OCI-LY7 (cell line): ENCODE results near the gene ZC3H12D. TPM values are rescaled to one million over a fixed set of nuclear protein-coding genes. Genes with fewer than 3 reads are reported as not detected.

ENCODE experiments used
- BruUV-seq: library from RNA; stranded (reverse); fragments of 400-500 nt; replicated peaks from 2 replicates; lab custom pipeline; 2021; lab: Mats Ljungman, UMichigan
- CTCF ChIA-PET: fragments of 300-600 bp; sonication (Branson Sonifier 250); formaldehyde crosslinking; loops from one replicate; lab custom pipeline; 2022; ENCODE audit warnings: antibody characterized with exemption; ENCODE audit not compliant: unreplicated experiment; lab: Charles Lee
- POLR2A ChIA-PET: fragments of 300-600 bp; sonication (Branson Sonifier 250); formaldehyde crosslinking; loops from one replicate; lab custom pipeline; 2022; ENCODE audit warnings: antibody characterized with exemption; lab: Charles Lee
- DNase-seq: peaks from one replicate; pipeline ENCODE4 v3.0.0-alpha.2; 2015; ENCODE audit warnings: low spot score
- H2AFZ ChIP-seq: fragments of 200-600 bp; sonication (generic), shearing (Covaris generic); 2 replicates; pipeline ENCODE4 v1.6.1; 2014; ENCODE audit warnings: mild to moderate bottlenecking, antibody characterized with exemption, low read length, moderate library complexity
- H3K27ac ChIP-seq: fragments of 200-600 bp; sonication (generic); 2 replicates; pipeline ENCODE4 v1.5.1; 2014; ENCODE audit warnings: mixed run types, low read depth, mild to moderate bottlenecking, moderate library complexity, low read length, inconsistent platforms; ENCODE audit not compliant: poor library complexity, severe bottlenecking
- H3K36me3 ChIP-seq: fragments of 200-600 bp; sonication (generic); 2 replicates; pipeline ENCODE4 v1.6.1; 2014; ENCODE audit warnings: mild to moderate bottlenecking, antibody characterized with exemption, low read length, moderate library complexity, mixed read lengths; ENCODE audit not compliant: insufficient read depth
- H3K4me1 ChIP-seq: fragments of 200-600 bp; sonication (generic); 2 replicates; pipeline ENCODE4 v1.5.1; 2014; ENCODE audit warnings: mild to moderate bottlenecking, low read length; ENCODE audit not compliant: insufficient read depth, poor library complexity, severe bottlenecking
- H3K4me2 ChIP-seq: fragments of 200-600 bp; sonication (generic); 2 replicates; pipeline ENCODE4 v1.6.1; 2014; ENCODE audit warnings: mild to moderate bottlenecking, low read length
- H3K4me3 ChIP-seq: fragments of 200-600 bp; sonication (generic); 2 replicates; pipeline ENCODE4 v1.5.1; 2014; ENCODE audit warnings: mild to moderate bottlenecking, low read depth, low read length; ENCODE audit not compliant: poor library complexity, severe bottlenecking
- H3K79me2 ChIP-seq: fragments of 200-600 bp; sonication (generic); 2 replicates; pipeline ENCODE4 v1.6.1; 2016; ENCODE audit warnings: low read depth, mild to moderate bottlenecking, low read length, moderate library complexity, mixed read lengths; ENCODE audit not compliant: insufficient read depth
- H3K9me2 ChIP-seq: fragments of 200-600 bp; sonication (generic); 2 replicates; pipeline ENCODE4 v1.6.1; 2016; ENCODE audit warnings: mild to moderate bottlenecking, low read length, mixed read lengths; ENCODE audit not compliant: insufficient read depth
- H3K9me3 ChIP-seq: fragments of 200-600 bp; sonication (generic); 2 replicates; pipeline ENCODE4 v1.6.1; 2014; ENCODE audit warnings: mild to moderate bottlenecking, mixed run types, low read length, mixed read lengths
- H4K20me1 ChIP-seq: fragments of 200-600 bp; sonication (generic); 2 replicates; pipeline ENCODE4 v1.6.1; 2014; ENCODE audit warnings: mild to moderate bottlenecking, antibody characterized with exemption, low read length, moderate library complexity, mixed read lengths; ENCODE audit not compliant: insufficient read depth
- EZH2phosphoT487 ChIP-seq: fragments of 200-600 bp; sonication (generic); IDR thresholded peaks from 2 replicates; pipeline ENCODE4 v1.6.1; 2018; ENCODE audit warnings: low read depth, borderline replicate concordance, mild to moderate bottlenecking, mixed run types, antibody characterized with exemption, low read length, moderate library complexity, mixed read lengths
- intact Hi-C: fragments of 100-400 bp; cut with micrococcal nuclease; formaldehyde crosslinking; loops from one replicate; pipeline ENCODE4 v1.10.0; 2022; ENCODE audit not compliant: unreplicated experiment
- total RNA-seq, 2 experiments: library from RNA; depleted of rRNA in 1 of 2; stranded (reverse); fragments of >200 nt in 1 of 2; shearing (Covaris generic) in 1 of 2; gene quantifications; 2 replicates each; pipeline ENCODE4 v1.2.3, GENCODE V29; 2014 to 2022
- TF ChIP-seq, protein P1 (sequence below): fragments of 200-600 bp; sonication (generic); conservative IDR thresholded peaks from 2 replicates; pipeline ENCODE4 v1.5.1; 2014; ENCODE audit warnings: mild to moderate bottlenecking, antibody characterized with exemption, low read length, moderate library complexity, mixed read lengths

ZC3H12D gene
- total RNA-seq, 2 experiments from 2014 or later, result 12.8 to 22.6 TPM

- Histone ChIP-seq H2AFZ (no peak overlapping the region), H3K79me2 (no peaks in the 10 kb centered on the region), H3K9me2 (no peaks in the 10 kb centered on the region), H3K4me2 (no peak overlapping the region), H3K36me3 (peaks cover 87% of the 10 kb centered on the region), H3K4me3 (no peak overlapping the region), H3K27ac (no peak overlapping the region), H4K20me1 (no peaks in the 10 kb centered on the region), H3K9me3 (no peaks in the 10 kb centered on the region), H3K4me1 (peaks cover 5% of the 10 kb centered on the region)
- CTCF ChIA-PET, result interaction anchor here (1.6 kb wide), 1 partner anchor 14 kb away, joined by 3 read pairs; no protein-coding TSS in a partner anchor
- no peak for TF ChIP-seq EZH2phosphoT487
- no peak for DNase-seq
- intact Hi-C loops, result no loop called here
- no TSS peak for BruUV-seq
- POLR2A ChIA-PET, result interaction anchor here (1.3 kb wide), 1 partner anchor 24 kb away, joined by 5 read pairs; no protein-coding TSS in a partner anchor
Observed at GRCh38 chr6:149459761-149460160, 25.1 kb downstream of the ZC3H12D start.

DNA sequence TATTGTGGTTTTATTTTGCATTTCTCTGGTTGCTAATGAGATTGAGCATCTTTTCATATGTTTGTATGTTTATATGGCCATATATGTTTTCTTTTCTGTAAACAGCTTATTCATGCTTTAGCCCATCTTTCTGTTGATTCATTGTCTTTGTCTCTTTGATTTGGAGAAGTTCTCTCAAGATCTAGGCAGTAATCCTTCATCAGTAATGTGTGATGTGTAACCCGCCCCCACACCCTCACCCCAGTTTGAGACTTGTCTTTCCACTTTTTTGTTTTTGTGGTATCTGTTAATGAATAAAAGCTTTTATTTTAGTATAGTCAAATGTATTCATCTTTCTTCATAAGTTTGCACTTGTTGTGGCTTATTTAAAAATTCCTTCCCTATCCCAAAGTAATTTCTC is 26.0 kb downstream of the ZC3H12D start:
- Histone ChIP-seq H3K27ac (no peak overlapping the region), H4K20me1 (no peaks in the 10 kb centered on the region), H2AFZ (no peak overlapping the region), H3K36me3 (peaks cover 81% of the 10 kb centered on the region), H3K4me2 (no peak overlapping the region), H3K4me3 (no peak overlapping the region), H3K9me2 (no peaks in the 10 kb centered on the region), H3K4me1 (no peaks in the 10 kb centered on the region), H3K79me2 (no peaks in the 10 kb centered on the region), H3K9me3 (no peaks in the 10 kb centered on the region)
- TF ChIP-seq, protein P1, sequence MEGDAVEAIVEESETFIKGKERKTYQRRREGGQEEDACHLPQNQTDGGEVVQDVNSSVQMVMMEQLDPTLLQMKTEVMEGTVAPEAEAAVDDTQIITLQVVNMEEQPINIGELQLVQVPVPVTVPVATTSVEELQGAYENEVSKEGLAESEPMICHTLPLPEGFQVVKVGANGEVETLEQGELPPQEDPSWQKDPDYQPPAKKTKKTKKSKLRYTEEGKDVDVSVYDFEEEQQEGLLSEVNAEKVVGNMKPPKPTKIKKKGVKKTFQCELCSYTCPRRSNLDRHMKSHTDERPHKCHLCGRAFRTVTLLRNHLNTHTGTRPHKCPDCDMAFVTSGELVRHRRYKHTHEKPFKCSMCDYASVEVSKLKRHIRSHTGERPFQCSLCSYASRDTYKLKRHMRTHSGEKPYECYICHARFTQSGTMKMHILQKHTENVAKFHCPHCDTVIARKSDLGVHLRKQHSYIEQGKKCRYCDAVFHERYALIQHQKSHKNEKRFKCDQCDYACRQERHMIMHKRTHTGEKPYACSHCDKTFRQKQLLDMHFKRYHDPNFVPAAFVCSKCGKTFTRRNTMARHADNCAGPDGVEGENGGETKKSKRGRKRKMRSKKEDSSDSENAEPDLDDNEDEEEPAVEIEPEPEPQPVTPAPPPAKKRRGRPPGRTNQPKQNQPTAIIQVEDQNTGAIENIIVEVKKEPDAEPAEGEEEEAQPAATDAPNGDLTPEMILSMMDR, result no peak
- TF ChIP-seq EZH2phosphoT487, result no peak
- TSS peak; percentile 56 for BruUV-seq
- DNase-seq, result no peak
- intact Hi-C loops, result no loop called here
- CTCF ChIA-PET, result interaction anchor here (1.6 kb wide), 1 partner anchor 15 kb away, joined by 3 read pairs; no protein-coding TSS in a partner anchor
- POLR2A ChIA-PET, result interaction anchor here (1.0 kb wide), 1 partner anchor 24 kb away, joined by 3 read pairs; no protein-coding TSS in a partner anchor

DNA sequence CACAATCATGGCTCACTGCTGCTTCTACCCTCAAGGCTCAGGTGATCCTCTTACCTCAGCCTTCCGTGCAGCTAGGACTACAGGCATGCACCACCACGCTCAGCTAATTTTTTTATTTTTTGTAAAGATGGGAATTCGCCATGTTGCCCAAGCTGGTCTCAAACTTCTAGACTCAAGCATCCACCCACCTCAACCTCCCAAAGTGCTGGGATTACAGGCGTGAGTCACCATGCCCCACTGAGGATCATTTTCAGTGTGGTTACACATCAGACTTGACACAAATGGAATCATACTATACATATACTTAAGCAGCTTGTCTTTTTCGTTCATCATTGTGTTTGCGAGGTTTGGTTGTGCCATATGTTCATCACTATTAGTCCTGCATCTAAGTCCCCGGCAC is 26.6 kb downstream of the ZC3H12D start:
- no peaks in the 10 kb centered on the region for H3K9me2 ChIP-seq
- H3K27ac ChIP-seq, result no peak overlapping the region
- ChIA-PET POLR2A (no interaction called here), CTCF (no interaction called here)
- H2AFZ ChIP-seq, result no peak overlapping the region
- no peaks in the 10 kb centered on the region for H3K9me3 ChIP-seq
- no peak for TF ChIP-seq EZH2phosphoT487
- TF ChIP-seq, protein P1, result no peak
- no peaks in the 10 kb centered on the region for H3K79me2 ChIP-seq
- intact Hi-C loops, result no loop called here
- no peak overlapping the region for H3K4me3 ChIP-seq
- BruUV-seq, result no TSS peak
- no peaks in the 10 kb centered on the region for H4K20me1 ChIP-seq
- no peak for DNase-seq
- peaks cover 78% of the 10 kb centered on the region for H3K36me3 ChIP-seq
- H3K4me1 ChIP-seq, result no peaks in the 10 kb centered on the region
- no peak overlapping the region for H3K4me2 ChIP-seq
